K562 (cell line): ENCODE data around the gene TNNT2. TPM values are rescaled to one million over a fixed set of nuclear protein-coding genes. Genes with fewer than 3 reads are reported as not detected.
A peak's percentile ranks its signal among the peaks of the same experiment; 100 is the strongest.

Experiments
- CBFA2T2 ChIP-seq: fragments of 450-650 bp; conservative IDR thresholded peaks from 2 replicates; pipeline ENCODE4 v1.6.1; 2017; ENCODE audit warnings: mild to moderate bottlenecking
- E2F1 ChIP-seq: sonication (generic); formaldehyde crosslinking; IDR thresholded peaks from 2 replicates; pipeline ENCODE4 v1.8.1; 2023; ENCODE audit warnings: mild to moderate bottlenecking, missing genetic modification reagents, moderate library complexity
- FOXA3 ChIP-seq, 2 experiments: fragments of 450-650 bp in 1 of 2; sonication (generic) in 1 of 2; formaldehyde crosslinking; IDR thresholded peaks in 1 of 2; conservative IDR thresholded peaks in 1 of 2; 2 replicates each; pipeline versions ENCODE4 v1.4.0 to v1.8.0; 2020 to 2022; ENCODE audit warnings: mild to moderate bottlenecking in 2 of 2, missing genetic modification reagents in 1 of 2
- FOXP1 ChIP-seq: sonication (generic); formaldehyde crosslinking; IDR thresholded peaks from 2 replicates; pipeline ENCODE4 v1.8.0; 2022; ENCODE audit warnings: mild to moderate bottlenecking, missing genetic modification reagents
- MECOM ChIP-seq: fragments of 250-450 bp; sonication (Bioruptor Pico); IDR thresholded peaks from 2 replicates; pipeline ENCODE4 v1.8.0; 2022; ENCODE audit warnings: inconsistent platforms
- MITF ChIP-seq: IDR thresholded peaks from 2 replicates; pipeline ENCODE4 v1.6.1; 2014; ENCODE audit warnings: antibody characterized with exemption
- RBM17 ChIP-seq: fragments of 200-400 bp; formaldehyde crosslinking; IDR thresholded peaks from 2 replicates; pipeline ENCODE4 v1.6.1; 2017; ENCODE audit warnings: low read depth, mild to moderate bottlenecking, low read length, borderline replicate concordance
- RBM22 ChIP-seq: fragments of 200-400 bp; formaldehyde crosslinking; IDR thresholded peaks from 2 replicates; pipeline ENCODE4 v1.6.1; 2018; ENCODE audit warnings: low read length, low read depth; ENCODE audit not compliant: poor library complexity, severe bottlenecking
- SRSF1 ChIP-seq: fragments of 200-400 bp; formaldehyde crosslinking; IDR thresholded peaks from 2 replicates; pipeline ENCODE4 v1.6.1; 2017; ENCODE audit warnings: mild to moderate bottlenecking, low read depth, low read length, moderate library complexity
- TAF15 ChIP-seq: fragments of 200-400 bp; formaldehyde crosslinking; IDR thresholded peaks from 2 replicates; pipeline ENCODE4 v1.6.1; 2017; ENCODE audit warnings: mild to moderate bottlenecking, low read depth, low read length, moderate library complexity
- TFE3 ChIP-seq: fragments of 450-650 bp; formaldehyde crosslinking; IDR thresholded peaks from 2 replicates; pipeline ENCODE4 v1.4.0; 2020; ENCODE audit warnings: mild to moderate bottlenecking, mixed read lengths
- TRIM24 ChIP-seq, 2 experiments: fragments of 450-650 bp; IDR thresholded peaks; 2 replicates each; pipeline ENCODE4 v1.6.1; 2016
- VEZF1 ChIP-seq: fragments of 200-800 bp; sonication (Bioruptor generic); IDR thresholded peaks from 2 replicates; pipeline ENCODE4 v1.6.1; 2017; ENCODE audit warnings: missing genetic modification characterization, missing compliant biosample characterization
- ZBTB34 ChIP-seq: fragments of 250-450 bp; sonication (Bioruptor Pico); IDR thresholded peaks from 2 replicates; pipeline ENCODE4 v1.8.0; 2021; ENCODE audit warnings: mild to moderate bottlenecking, moderate library complexity
- polyA plus RNA-seq, 8 experiments: library from polyadenylated mRNA; depleted of rRNA in 4 of 8; stranded (reverse) in 5 of 8; unstranded in 3 of 8; fragments of >200 nt; fragmentation: Nextera tagmentation in 2 of 8; fragmentation: Illumina TruSeq in 1 of 8; extraction: Ambion mirVana in 2 of 8; extraction: Trizol in 1 of 8; gene quantifications; 2 replicates each; pipeline versions ENCODE4 v1.2.1 to v1.2.3, GENCODE V29; 2011 to 2014; ENCODE audit warnings: inconsistent platforms in 1 of 8, missing spikeins in 1 of 8
- total RNA-seq, 7 experiments: library from RNA; depleted of rRNA in 6 of 7; stranded (reverse); fragments of >200 nt in 6 of 7; fragmentation: Illumina TruSeq in 2 of 7; extraction: Trizol in 2 of 7; gene quantifications; 2 replicates each; pipeline versions ENCODE4 v1.2.1 to v1.2.3, GENCODE V29; 2011 to 2021; ENCODE audit warnings: low replicate concordance in 1 of 7
- TF ChIP-seq, protein P1 (sequence below): sonication (generic); formaldehyde crosslinking; IDR thresholded peaks from 2 replicates; pipeline ENCODE4 v1.8.0; 2022; ENCODE audit warnings: missing genetic modification reagents, mild to moderate bottlenecking, moderate library complexity, borderline replicate concordance
- TF ChIP-seq, protein P2 (sequence below): fragments of 250-450 bp; sonication (Bioruptor Pico); IDR thresholded peaks from 2 replicates; pipeline ENCODE4 v1.4.0; 2020; ENCODE audit warnings: mild to moderate bottlenecking

Gene TNNT2
- total and polyA plus RNA-seq, 9 of the 15 experiments (the other 6 are each of a cell fraction or from before 2014, with no cell fraction given), result not detected

DNA sequence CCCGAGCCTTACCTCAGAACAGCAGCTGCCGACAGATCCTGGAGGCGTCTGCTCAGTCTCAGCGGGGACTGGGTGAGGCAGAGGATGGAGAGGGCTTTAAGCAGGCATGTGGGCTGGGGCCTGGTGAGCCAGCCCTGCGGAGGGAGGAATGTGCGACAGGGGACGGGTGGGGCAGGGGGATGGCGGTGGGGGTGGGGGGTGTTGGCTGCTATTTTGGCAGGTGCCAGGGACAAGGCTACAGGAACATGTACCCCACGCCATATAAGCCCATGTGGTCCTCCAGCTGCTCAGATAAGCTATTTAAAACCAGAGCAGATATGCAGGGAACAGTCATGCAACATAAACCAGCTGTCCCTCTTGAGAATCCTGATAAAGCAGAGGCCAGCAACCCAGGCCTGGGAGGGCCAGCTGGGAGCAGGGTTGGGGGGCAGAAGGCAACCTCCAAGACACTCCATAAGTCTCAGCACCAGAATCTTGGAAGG lies at the start of gene TNNT2 (continued):
- TF ChIP-seq SRSF1 (no peak), MITF (no peak), E2F1 (no peak), FOXA3 (CRISPR knock-in tag; conservative IDR thresholded peaks at IDR 0.05 in 1 of 2, IDR thresholded peaks at IDR 0.05 in 1 of 2) (no peak), FOXP1 (CRISPR knock-in tag) (no peak), TRIM24 (IDR thresholded peaks at IDR 0.05) (0 out of 4 replicates have a peak, but pooled peaks of 1 of the 2 experiments have one; percentile 20), MECOM (CRISPR knock-in tag) (no peak), RBM22 (no peak), VEZF1 (CRISPR knock-in tag) (0 out of 2 replicates have a peak, but pooled peaks have one; percentile 12), RBM17 (no peak), CBFA2T2 (peak; percentile 76), TAF15 (no peak), ZBTB34 (CRISPR knock-in tag) (no peak), TFE3 (no peak)
- TF ChIP-seq, protein P1, sequence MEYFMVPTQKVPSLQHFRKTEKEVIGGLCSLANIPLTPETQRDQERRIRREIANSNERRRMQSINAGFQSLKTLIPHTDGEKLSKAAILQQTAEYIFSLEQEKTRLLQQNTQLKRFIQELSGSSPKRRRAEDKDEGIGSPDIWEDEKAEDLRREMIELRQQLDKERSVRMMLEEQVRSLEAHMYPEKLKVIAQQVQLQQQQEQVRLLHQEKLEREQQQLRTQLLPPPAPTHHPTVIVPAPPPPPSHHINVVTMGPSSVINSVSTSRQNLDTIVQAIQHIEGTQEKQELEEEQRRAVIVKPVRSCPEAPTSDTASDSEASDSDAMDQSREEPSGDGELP (CRISPR knock-in tag), result peak; percentile 62; the same call in 1 of the 2 replicates
- TF ChIP-seq, protein P2, sequence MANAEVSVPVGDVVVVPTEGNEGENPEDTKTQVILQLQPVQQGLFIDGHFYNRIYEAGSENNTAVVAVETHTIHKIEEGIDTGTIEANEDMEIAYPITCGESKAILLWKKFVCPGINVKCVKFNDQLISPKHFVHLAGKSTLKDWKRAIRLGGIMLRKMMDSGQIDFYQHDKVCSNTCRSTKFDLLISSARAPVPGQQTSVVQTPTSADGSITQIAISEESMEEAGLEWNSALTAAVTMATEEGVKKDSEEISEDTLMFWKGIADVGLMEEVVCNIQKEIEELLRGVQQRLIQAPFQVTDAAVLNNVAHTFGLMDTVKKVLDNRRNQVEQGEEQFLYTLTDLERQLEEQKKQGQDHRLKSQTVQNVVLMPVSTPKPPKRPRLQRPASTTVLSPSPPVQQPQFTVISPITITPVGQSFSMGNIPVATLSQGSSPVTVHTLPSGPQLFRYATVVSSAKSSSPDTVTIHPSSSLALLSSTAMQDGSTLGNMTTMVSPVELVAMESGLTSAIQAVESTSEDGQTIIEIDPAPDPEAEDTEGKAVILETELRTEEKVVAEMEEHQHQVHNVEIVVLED (CRISPR knock-in tag), result no peak
